ENCODE results near the gene THBD.

Gene THBD

DNA sequence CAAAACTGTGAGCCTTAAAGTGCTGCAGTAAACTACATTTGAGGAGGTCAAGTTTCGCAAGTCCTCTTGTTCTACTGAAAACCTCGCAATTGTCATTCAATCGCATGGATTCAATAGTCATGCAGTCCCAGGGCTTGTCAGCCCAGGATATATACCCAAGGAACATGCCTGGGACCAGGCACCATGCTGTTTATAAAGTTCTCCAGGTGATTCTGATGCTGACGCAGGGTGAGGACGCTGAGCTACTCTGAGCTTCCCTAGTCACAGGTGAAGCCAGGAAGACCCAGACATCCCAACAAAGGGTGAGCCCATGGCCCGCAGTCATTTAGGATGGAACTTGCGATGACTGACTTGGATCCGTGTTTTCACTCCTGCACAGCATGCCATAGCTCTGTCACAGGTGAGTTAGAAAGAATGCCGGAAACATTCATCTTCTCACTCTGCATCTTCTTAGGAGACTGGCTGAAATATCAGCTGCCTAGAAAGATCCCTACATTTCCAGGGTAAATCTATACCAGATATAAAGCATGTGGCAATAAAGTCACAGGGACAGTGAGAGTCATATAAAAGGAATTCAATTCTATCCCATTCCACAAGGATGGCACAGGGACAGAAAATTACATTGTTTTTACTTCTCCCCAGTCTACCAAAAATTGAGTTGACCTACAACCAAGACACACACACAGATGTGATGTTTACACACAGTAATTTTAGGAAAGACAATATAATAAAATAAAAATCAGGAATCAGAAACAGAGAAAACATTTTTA lies 41.4 kb downstream of the THBD start:
- DNase-seq, result no peak

DNA sequence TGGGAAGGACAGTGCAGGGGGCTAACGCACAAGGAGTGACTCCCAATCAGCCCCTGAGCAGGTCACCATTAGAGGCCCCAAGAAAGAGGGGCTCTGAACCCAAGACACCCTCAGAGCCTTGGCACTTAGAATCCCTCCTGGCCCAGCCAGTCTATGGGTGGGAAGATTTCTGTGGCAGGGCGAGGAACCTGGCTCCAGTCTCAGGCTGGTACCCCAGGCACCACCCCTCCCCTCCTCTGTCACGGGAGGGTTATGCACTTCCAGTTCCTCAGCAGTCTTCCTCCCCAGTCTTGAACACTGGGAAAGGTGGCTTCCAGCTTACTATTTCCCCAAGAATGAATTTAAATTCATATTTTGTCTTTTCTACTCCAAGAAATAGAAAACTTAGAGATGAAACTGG lies 42.0 kb downstream of the THBD start:
- DNase-seq, result no peak

DNA sequence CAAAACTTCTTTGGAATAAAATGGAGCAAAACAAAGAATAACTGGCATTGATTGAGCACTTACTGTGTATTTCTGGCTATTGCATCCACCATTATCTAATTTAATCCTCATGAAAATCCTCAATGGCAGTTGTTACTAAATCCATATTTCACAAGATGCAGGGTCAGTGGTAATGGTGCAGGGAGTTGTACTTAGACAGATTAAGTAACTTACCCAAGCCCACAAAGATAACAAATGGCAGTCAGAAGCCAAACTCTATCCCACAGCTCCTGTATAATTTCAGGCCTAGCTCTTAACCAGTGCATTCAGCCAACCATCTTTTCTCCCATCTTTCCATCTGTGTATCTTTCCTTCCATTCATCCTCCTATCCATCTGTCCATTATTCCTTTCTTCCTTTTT lies 43.7 kb downstream of the THBD start:
- no peak for DNase-seq

DNA sequence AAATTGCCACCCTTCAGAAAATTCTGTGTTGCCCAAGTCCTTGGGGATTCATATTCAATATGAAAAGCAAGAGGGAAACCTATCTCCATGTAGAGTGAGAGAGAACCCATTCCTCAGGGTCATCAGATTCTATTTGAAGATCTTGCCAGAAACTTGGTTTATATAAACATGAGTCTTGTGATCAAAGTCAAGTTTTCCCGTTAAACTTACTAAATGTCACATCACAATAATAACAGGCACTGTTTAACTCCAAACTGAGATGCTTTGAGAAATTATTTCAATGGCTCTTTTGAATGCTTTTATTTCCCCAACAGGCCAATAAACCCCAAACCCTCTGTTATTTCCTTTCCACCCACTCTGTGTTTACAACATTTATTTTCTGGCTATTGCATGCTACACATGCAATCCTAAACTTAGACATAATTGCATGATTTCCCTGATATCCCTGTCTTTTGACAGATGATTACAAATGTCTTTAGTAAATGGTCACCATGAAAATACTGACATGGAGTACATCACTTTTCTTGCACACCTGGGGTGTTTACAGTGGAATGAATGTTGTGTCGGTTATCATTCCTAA lies 45.5 kb downstream of the THBD start:
- DNase-seq, result no peak

DNA sequence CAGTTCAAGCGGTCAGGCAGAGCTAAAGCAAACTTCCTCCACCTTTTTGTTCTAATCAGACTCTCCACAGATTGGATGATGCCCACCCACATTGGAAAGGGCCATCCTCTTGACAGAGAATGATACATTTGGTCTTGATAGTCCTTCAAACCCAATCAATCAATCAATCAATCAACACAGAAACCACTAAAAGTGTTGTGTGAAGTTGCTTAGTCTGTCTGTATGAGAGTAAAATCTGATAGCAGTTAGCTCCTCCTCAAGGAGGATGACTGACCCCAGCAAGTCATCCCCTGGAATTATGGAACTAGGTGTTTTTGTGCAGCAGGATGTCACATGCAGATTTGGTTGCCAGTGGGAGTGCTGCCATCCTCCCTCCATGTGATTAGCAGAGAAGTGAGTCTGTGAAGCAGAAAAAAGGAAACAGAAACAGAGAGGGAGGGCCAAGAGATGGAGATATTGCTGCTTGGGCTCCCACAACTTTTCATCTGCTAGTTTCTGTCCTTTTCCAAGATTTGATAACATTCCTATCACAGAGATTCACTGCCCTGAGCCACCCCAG lies 46.3 kb downstream of the THBD start:
- no peak for DNase-seq

DNA sequence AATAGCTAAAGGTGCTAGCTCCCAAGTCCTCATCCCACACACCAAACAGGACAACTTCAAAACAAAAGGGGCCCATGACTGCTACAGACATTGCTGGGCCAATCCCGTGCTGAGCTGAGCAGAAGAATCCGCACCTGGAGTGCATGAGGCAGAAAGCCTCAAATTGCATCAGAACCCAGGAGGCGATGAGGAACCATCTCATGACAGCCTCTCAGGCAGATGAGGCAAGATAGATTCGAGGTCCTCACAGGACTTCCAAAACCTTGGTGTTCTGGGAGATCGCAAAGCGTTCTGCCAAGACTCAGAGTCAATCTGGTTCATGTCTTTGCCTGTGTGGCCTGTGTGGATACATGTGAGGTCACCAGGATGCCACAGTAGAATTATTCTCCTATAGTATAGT lies 47.2 kb downstream of the THBD start:
- no peak for DNase-seq

DNA sequence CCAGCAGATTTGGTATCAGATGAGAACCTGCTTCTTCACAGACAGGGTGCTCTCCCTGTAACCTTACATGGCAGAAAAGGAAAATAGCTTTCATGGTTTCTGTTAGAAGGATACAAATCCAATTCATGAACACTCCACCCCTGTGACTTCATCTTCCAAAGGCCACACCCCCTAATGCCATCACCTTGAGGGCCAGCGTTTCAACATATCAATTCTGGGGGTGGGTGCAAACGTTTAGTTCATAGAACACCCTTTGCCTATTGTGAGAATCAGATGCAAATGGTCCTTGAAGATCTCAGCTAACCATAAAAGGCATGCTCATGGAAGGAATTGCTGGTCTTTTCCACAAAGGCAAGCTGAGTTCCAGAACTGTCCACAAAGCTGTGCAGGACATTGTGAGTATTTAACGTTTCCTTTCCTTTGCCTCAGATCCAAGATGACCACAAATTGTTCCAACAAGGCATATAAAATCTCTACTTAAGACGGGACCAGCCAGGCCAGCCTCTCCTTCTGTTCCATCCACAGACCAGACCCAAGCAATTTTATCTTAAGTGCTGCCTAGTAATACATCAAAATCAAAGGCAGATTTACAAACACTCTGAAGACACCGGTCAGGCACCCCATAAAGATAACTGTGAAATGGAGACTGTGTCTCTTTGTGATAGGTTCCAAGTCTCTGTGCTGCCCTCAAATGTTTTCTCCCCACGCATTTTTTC lies 49.1 kb downstream of the THBD start:
- DNase-seq, result no peak

- DNase-seq, result no peak
These were observed 49.7 kb downstream of the THBD start for GRCh38 chr20:22999756-23000155.

DNA sequence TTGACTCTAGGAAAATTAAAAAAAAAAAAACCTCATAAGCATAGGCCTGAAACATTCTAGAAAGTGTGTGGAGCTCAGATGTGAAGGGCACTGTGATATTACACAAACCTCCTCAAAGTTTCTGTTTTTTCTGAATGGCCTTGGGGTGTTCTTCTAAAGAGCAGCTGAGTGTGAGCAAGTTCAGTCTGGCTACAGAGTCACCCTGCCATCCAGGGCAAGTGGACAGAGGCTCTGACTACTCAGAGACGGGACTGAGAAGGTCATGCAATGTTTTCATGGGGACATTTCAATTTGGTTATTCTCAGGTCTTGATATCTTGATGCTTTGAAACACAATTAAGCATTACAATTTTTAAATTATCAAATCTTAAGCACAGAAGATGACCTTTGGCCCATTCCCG lies 51.0 kb downstream of the THBD start:
- no peak for DNase-seq

DNA sequence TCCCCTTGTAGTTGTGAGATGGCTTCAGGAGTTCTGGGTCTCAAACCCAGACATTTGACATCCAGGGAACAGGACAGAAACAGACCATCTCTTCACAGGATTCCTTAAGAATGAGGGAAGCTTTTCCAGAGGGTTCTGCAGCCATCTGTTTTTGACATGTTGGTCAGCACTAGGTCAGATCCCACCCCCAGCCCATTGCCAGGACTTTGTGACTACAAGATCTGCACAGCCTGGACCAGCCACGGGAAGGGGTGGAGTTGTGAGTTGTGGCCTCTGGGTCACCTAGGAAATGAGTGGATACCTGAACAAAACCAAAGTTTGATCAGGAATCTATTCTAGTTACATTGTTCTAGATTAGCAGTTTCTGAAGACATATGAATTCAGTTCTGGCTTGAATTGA lies 53.5 kb downstream of the THBD start:
- DNase-seq, result no peak
